Gastrocnemius medialis (tissue), 4 donors: Measurements from ENCODE around the gene GPR139. TPM values are rescaled to one million over a fixed set of nuclear protein-coding genes. Genes with fewer than 3 reads are reported as not detected.

Source experiments
- ATAC-seq, 2 donors: fragments of 150-250 bp; one replicate each; pipeline ENCODE4 v1.9.1; 2016
- DNase-seq, 2 donors: peaks; one replicate each; pipeline ENCODE4 v3.0.0-alpha.2; 2019
- H3K27ac ChIP-seq, 4 donors: fragments of 200-600 bp; sonication (generic); 1 replicate in 1 of 4; 2 replicates in 3 of 4; pipeline ENCODE4 v1.5.1; 2016 to 2018; ENCODE audit warnings: mild to moderate bottlenecking in 2 of 4, moderate library complexity in 1 of 4
- H3K27me3 ChIP-seq, 3 donors: fragments of 200-600 bp; sonication (generic) in 2 of 3; 1 replicate in 1 of 3; 2 replicates in 2 of 3; pipeline versions ENCODE4 v1.5.1 to v1.6.0; 2016 to 2019; ENCODE audit warnings: mild to moderate bottlenecking in 1 of 3, moderate library complexity in 1 of 3
- H3K36me3 ChIP-seq, 2 donors: fragments of 200-600 bp; sonication (generic) in 1 of 2; one replicate each; pipeline ENCODE4 v1.5.1; 2017 to 2018
- H3K4me1 ChIP-seq, 2 donors: fragments of 200-600 bp; sonication (generic) in 1 of 2; one replicate each; pipeline ENCODE4 v1.5.1; 2016 to 2017; ENCODE audit warnings: mild to moderate bottlenecking in 2 of 2
- H3K4me3 ChIP-seq, 4 donors: fragments of 200-600 bp; sonication (generic) in 3 of 4; 1 replicate in 1 of 4; 2 replicates in 3 of 4; pipeline ENCODE4 v1.5.1; 2016 to 2019; ENCODE audit warnings: mild to moderate bottlenecking in 2 of 4
- H3K9me3 ChIP-seq, 3 donors: fragments of 200-600 bp; sonication (generic) in 2 of 3; 1 replicate in 1 of 3; 2 replicates in 2 of 3; pipeline ENCODE4 v1.5.1; 2016 to 2019
- POLR2A ChIP-seq, 2 donors: fragments of 450-650 bp; IDR thresholded peaks; one replicate each; pipeline ENCODE4 v1.6.1; 2017; ENCODE audit warnings: antibody characterized with exemption in 2 of 2, mild to moderate bottlenecking in 2 of 2, moderate library complexity in 2 of 2
- in situ Hi-C, 4 donors: fragments of 200-750 bp; cut with MboI; loops; one replicate each; pipeline versions ENCODE4 v1.15.0 to v1.8.0; 2017; ENCODE audit warnings: low sequenced_read_pairs in 4 of 4
- intact Hi-C: fragments of 100-400 bp; cut with DNase I; formaldehyde crosslinking; loops from one replicate; pipeline ENCODE4 v1.15.1; 2023; ENCODE audit warnings: low total_unique reads
- total RNA-seq, 4 donors: library from RNA; depleted of rRNA; stranded (reverse); fragments of >200 nt; gene quantifications; one replicate each; pipeline versions ENCODE4 v1.1.0 to v1.2.3, GENCODE V29; 2016
- TF ChIP-seq, protein P1 (sequence below), 5 experiments: fragments of 450-650 bp in 3 of 5; fragments of 200-600 bp in 2 of 5; sonication (generic) in 2 of 5; IDR thresholded peaks in 4 of 5; conservative IDR thresholded peaks in 1 of 5; 1 replicate in 4 of 5; 2 replicates in 1 of 5; pipeline ENCODE4 v1.5.1; 2016 to 2019; ENCODE audit warnings: antibody characterized with exemption in 5 of 5, mild to moderate bottlenecking in 3 of 5, moderate library complexity in 3 of 5

The GPR139 gene
- total RNA-seq, 4 donors from 2014 or later, result not detected

- H3K27me3 ChIP-seq, result no peaks in the 10 kb centered on the region
- no peaks in the 10 kb centered on the region for H3K9me3 ChIP-seq
- H3K36me3 ChIP-seq, result no peaks in the 10 kb centered on the region
- TF ChIP-seq, protein P1, sequence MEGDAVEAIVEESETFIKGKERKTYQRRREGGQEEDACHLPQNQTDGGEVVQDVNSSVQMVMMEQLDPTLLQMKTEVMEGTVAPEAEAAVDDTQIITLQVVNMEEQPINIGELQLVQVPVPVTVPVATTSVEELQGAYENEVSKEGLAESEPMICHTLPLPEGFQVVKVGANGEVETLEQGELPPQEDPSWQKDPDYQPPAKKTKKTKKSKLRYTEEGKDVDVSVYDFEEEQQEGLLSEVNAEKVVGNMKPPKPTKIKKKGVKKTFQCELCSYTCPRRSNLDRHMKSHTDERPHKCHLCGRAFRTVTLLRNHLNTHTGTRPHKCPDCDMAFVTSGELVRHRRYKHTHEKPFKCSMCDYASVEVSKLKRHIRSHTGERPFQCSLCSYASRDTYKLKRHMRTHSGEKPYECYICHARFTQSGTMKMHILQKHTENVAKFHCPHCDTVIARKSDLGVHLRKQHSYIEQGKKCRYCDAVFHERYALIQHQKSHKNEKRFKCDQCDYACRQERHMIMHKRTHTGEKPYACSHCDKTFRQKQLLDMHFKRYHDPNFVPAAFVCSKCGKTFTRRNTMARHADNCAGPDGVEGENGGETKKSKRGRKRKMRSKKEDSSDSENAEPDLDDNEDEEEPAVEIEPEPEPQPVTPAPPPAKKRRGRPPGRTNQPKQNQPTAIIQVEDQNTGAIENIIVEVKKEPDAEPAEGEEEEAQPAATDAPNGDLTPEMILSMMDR (IDR thresholded peaks at IDR 0.05 in 4 of 5, conservative IDR thresholded peaks at IDR 0.05 in 1 of 5), result no peak
- TF ChIP-seq POLR2A (IDR thresholded peaks at IDR 0.05), result no peak
- H3K4me3 ChIP-seq, result no peak overlapping the region
- no peak overlapping the region for H3K27ac ChIP-seq
- H3K4me1 ChIP-seq, result no peaks in the 10 kb centered on the region
- in situ Hi-C loops, result no loop called here
- intact Hi-C loops, result no loop called here
- DNase-seq, result no peak
- ATAC-seq, result no peak
These were observed 71.6 kb downstream of the GPR139 start for GRCh38 chr16:20001856-20002707.

- Histone ChIP-seq H3K4me1 (no peaks in the 10 kb centered on the region), H3K9me3 (no peaks in the 10 kb centered on the region), H3K36me3 (no peaks in the 10 kb centered on the region), H3K27me3 (no peaks in the 10 kb centered on the region), H3K4me3 (no peak overlapping the region), H3K27ac (no peak overlapping the region)
- in situ Hi-C loops (no loop called here), intact Hi-C loops (no loop called here)
- DNase-seq (no peak), ATAC-seq (no peak)
- TF ChIP-seq, protein P1 (IDR thresholded peaks at IDR 0.05 in 4 of 5, conservative IDR thresholded peaks at IDR 0.05 in 1 of 5), result no peak
- TF ChIP-seq POLR2A (IDR thresholded peaks at IDR 0.05), result no peak
These were observed 76.0 kb downstream of the GPR139 start for GRCh38 chr16:19997734-19998133.

- no peak for DNase-seq
- H3K4me3 ChIP-seq, result no peak overlapping the region
- no peaks in the 10 kb centered on the region for H3K27me3 ChIP-seq
- no peaks in the 10 kb centered on the region for H3K4me1 ChIP-seq
- no peak for ATAC-seq
- in situ Hi-C loops (no loop called here), intact Hi-C loops (no loop called here)
- H3K9me3 ChIP-seq, result no peaks in the 10 kb centered on the region
- no peak for TF ChIP-seq POLR2A (IDR thresholded peaks at IDR 0.05)
- TF ChIP-seq, protein P1 (IDR thresholded peaks at IDR 0.05 in 4 of 5, conservative IDR thresholded peaks at IDR 0.05 in 1 of 5), result no peak
- H3K27ac ChIP-seq, result no peak overlapping the region
- no peaks in the 10 kb centered on the region for H3K36me3 ChIP-seq
These were observed 76.4 kb downstream of the GPR139 start for GRCh38 chr16:19997264-19997663.

- in situ Hi-C loops (no loop called here), intact Hi-C loops (no loop called here)
- H3K4me1 ChIP-seq, result no peaks in the 10 kb centered on the region
- H3K4me3 ChIP-seq, result no peak overlapping the region
- no peaks in the 10 kb centered on the region for H3K9me3 ChIP-seq
- H3K36me3 ChIP-seq, result no peaks in the 10 kb centered on the region
- TF ChIP-seq, protein P1 (IDR thresholded peaks at IDR 0.05 in 4 of 5, conservative IDR thresholded peaks at IDR 0.05 in 1 of 5), result no peak
- TF ChIP-seq POLR2A (IDR thresholded peaks at IDR 0.05), result no peak
- H3K27ac ChIP-seq, result no peak overlapping the region
- ATAC-seq (no peak), DNase-seq (no peak)
- no peaks in the 10 kb centered on the region for H3K27me3 ChIP-seq
These were observed 79.1 kb downstream of the GPR139 start for GRCh38 chr16:19994466-19995170.
